Gastroesophageal sphincter (tissue), 4 donors: ENCODE data around the gene RREB1. TPM values are rescaled to one million over a fixed set of nuclear protein-coding genes. Genes with fewer than 3 reads are reported as not detected.

Experiments
- ATAC-seq: fragments of 150-250 bp; one replicate; pipeline ENCODE4 v1.9.1; 2016; ENCODE audit warnings: mild to moderate bottlenecking, moderate library complexity
- H3K27ac ChIP-seq, 4 donors: fragments of 200-600 bp; sonication (generic) in 3 of 4; 1 replicate in 3 of 4; 2 replicates in 1 of 4; pipeline ENCODE4 v1.5.1; 2016 to 2019
- H3K27me3 ChIP-seq: fragments of 200-600 bp; sonication (generic); one replicate; pipeline ENCODE4 v1.5.1; 2019
- H3K36me3 ChIP-seq, 2 donors: fragments of 200-600 bp; sonication (generic); one replicate each; pipeline ENCODE4 v1.5.1; 2019; ENCODE audit warnings: control low read depth in 1 of 2
- H3K4me1 ChIP-seq, 3 donors: fragments of 200-600 bp; sonication (generic); 1 replicate in 2 of 3; 2 replicates in 1 of 3; pipeline ENCODE4 v1.5.1; 2016 to 2019; ENCODE audit warnings: control low read depth in 2 of 3
- H3K4me3 ChIP-seq, 2 donors: fragments of 200-600 bp; sonication (generic); one replicate each; pipeline ENCODE4 v1.5.1; 2019; ENCODE audit warnings: mild to moderate bottlenecking in 1 of 2, moderate library complexity in 1 of 2
- H3K9me3 ChIP-seq, 3 donors: fragments of 200-600 bp; sonication (generic); one replicate each; pipeline ENCODE4 v1.5.1; 2017 to 2019; ENCODE audit warnings: control low read depth in 2 of 3
- EP300 ChIP-seq: sonication (generic); formaldehyde crosslinking; IDR thresholded peaks from one replicate; pipeline ENCODE4 v1.6.1; 2017; ENCODE audit warnings: antibody characterized with exemption, mild to moderate bottlenecking
- POLR2A ChIP-seq, 2 donors: fragments of 450-650 bp; IDR thresholded peaks; one replicate each; pipeline ENCODE4 v1.6.1; 2017; ENCODE audit warnings: antibody characterized with exemption in 2 of 2, mild to moderate bottlenecking in 2 of 2, moderate library complexity in 1 of 2
- POLR2AphosphoS5 ChIP-seq: sonication (generic); formaldehyde crosslinking; IDR thresholded peaks from one replicate; pipeline ENCODE4 v1.6.1; 2017; ENCODE audit warnings: antibody characterized with exemption
- WGBS, 2 donors: methylation state at CpG; one replicate each; pipeline ENCODE4 v1.1.5; 2018; ENCODE audit warnings: low coverage in 1 of 2; 5-methylcytosine and 5-hydroxymethylcytosine counted together
- total RNA-seq, 4 donors: library from RNA; depleted of rRNA; stranded (reverse); fragments of >200 nt; gene quantifications; one replicate each; pipeline ENCODE4 v1.1.0, GENCODE V29; 2016
- TF ChIP-seq, protein P1 (sequence below), 4 experiments: fragments of 200-600 bp in 2 of 4; fragments of 450-650 bp in 2 of 4; sonication (generic) in 1 of 4; IDR thresholded peaks; one replicate each; pipeline ENCODE4 v1.5.1; 2017 to 2019; ENCODE audit warnings: antibody characterized with exemption in 4 of 4, mild to moderate bottlenecking in 2 of 4, moderate library complexity in 2 of 4

Gene RREB1
- total RNA-seq, 4 donors from 2014 or later = 20.3 to 40.8 (median 28.1) TPM

GRCh38 chr6:7241160-7241559, 133.4 kb downstream of the RREB1 start:
- H3K36me3 ChIP-seq = peaks cover 0 to 45% of the 10 kb centered on the region in 2 donors
- H3K4me3 ChIP-seq = no peak overlapping the region
- no peak overlapping the region for H3K27ac ChIP-seq
- 91 to 92% methylated on average over 8 to 9 of the region's 10 CpGs for WGBS, 2 donors
- no peaks in the 10 kb centered on the region for H3K9me3 ChIP-seq
- no peak for TF ChIP-seq EP300
- TF ChIP-seq POLR2A (IDR thresholded peaks at IDR 0.05) = no peak
- TF ChIP-seq, protein P1, sequence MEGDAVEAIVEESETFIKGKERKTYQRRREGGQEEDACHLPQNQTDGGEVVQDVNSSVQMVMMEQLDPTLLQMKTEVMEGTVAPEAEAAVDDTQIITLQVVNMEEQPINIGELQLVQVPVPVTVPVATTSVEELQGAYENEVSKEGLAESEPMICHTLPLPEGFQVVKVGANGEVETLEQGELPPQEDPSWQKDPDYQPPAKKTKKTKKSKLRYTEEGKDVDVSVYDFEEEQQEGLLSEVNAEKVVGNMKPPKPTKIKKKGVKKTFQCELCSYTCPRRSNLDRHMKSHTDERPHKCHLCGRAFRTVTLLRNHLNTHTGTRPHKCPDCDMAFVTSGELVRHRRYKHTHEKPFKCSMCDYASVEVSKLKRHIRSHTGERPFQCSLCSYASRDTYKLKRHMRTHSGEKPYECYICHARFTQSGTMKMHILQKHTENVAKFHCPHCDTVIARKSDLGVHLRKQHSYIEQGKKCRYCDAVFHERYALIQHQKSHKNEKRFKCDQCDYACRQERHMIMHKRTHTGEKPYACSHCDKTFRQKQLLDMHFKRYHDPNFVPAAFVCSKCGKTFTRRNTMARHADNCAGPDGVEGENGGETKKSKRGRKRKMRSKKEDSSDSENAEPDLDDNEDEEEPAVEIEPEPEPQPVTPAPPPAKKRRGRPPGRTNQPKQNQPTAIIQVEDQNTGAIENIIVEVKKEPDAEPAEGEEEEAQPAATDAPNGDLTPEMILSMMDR (IDR thresholded peaks at IDR 0.05) = no peak
- TF ChIP-seq POLR2AphosphoS5 = no peak
- ATAC-seq = no peak
- H3K27me3 ChIP-seq = no peaks in the 10 kb centered on the region
- H3K4me1 ChIP-seq = peaks cover 0 to 24% (median 4%) of the 10 kb centered on the region in 3 donors

GRCh38 chr6:7241709-7242645, 134.2 kb downstream of the RREB1 start:
- WGBS, 2 donors = 63 to 72% methylated on average over 10 of the region's 13 CpGs

GRCh38 chr6:7242835-7243178, 135.0 kb downstream of the RREB1 start:
- H3K4me3 ChIP-seq = no peak overlapping the region
- peaks cover 0 to 60% of the 10 kb centered on the region in 2 donors for H3K36me3 ChIP-seq
- H3K9me3 ChIP-seq = no peaks in the 10 kb centered on the region
- WGBS, 2 donors = 83% methylated on average over 4 of the region's 4 CpGs; no CpG with 5 or more reads in 1 of the 2 donors
- no peaks in the 10 kb centered on the region for H3K27me3 ChIP-seq
- peaks cover 0 to 19% (median 0%) of the 10 kb centered on the region in 3 donors for H3K4me1 ChIP-seq
- TF ChIP-seq POLR2A (IDR thresholded peaks at IDR 0.05) = no peak
- no peak for TF ChIP-seq EP300
- TF ChIP-seq POLR2AphosphoS5 = no peak
- ATAC-seq = no peak
- H3K27ac ChIP-seq = peak overlapping the region in 3 of 4 donors; percentile 9 to 57 (median 40)

More at GRCh38 chr6:7241709-7242645, 134.2 kb downstream of the RREB1 start:
- H3K9me3 ChIP-seq = no peaks in the 10 kb centered on the region
- peaks cover 0 to 52% of the 10 kb centered on the region in 2 donors for H3K36me3 ChIP-seq
- no peaks in the 10 kb centered on the region for H3K27me3 ChIP-seq
- peak overlapping the region in 3 of 4 donors; percentile 9 to 57 (median 40) for H3K27ac ChIP-seq
- no peak for ATAC-seq
- H3K4me1 ChIP-seq = peaks cover 0 to 19% (median 0%) of the 10 kb centered on the region in 3 donors
- no peak overlapping the region for H3K4me3 ChIP-seq
- no peak for TF ChIP-seq POLR2A (IDR thresholded peaks at IDR 0.05)
- TF ChIP-seq, protein P1 (IDR thresholded peaks at IDR 0.05) = no peak
- no peak for TF ChIP-seq EP300
- TF ChIP-seq POLR2AphosphoS5 = no peak

GRCh38 chr6:7243179-7243981, 135.6 kb downstream of the RREB1 start:
- peak; percentile 62 for ATAC-seq
- WGBS, 2 donors = 1% methylated on average over 6 of the region's 7 CpGs; no CpG with 5 or more reads in 1 of the 2 donors
- H3K36me3 ChIP-seq = peaks cover 0 to 66% of the 10 kb centered on the region in 2 donors
- TF ChIP-seq, protein P1 (IDR thresholded peaks at IDR 0.05) = peak; percentile 84 to 88 (median 86)
- no peak for TF ChIP-seq POLR2A (IDR thresholded peaks at IDR 0.05)
- no peaks in the 10 kb centered on the region for H3K9me3 ChIP-seq
- H3K4me3 ChIP-seq = no peak overlapping the region
- no peaks in the 10 kb centered on the region for H3K27me3 ChIP-seq
- peak overlapping the region in 3 of 4 donors; percentile 9 to 57 (median 40) for H3K27ac ChIP-seq
- H3K4me1 ChIP-seq = peaks cover 0 to 19% (median 0%) of the 10 kb centered on the region in 3 donors
